Upper lobe of left lung (tissue), 6 donors: ENCODE data around the gene EIF5A. TPM values are rescaled to one million over a fixed set of nuclear protein-coding genes. Genes with fewer than 3 reads are reported as not detected.

Experiments
- ATAC-seq, 2 donors: fragments of 200-7000 bp; cut with Tn5 transposase; one replicate each; pipeline ENCODE4 v1.9.1; 2022; ENCODE audit warnings: mild to moderate bottlenecking in 2 of 2, moderate library complexity in 2 of 2; ENCODE audit not compliant: low FRiP score in 2 of 2
- DNase-seq, 2 donors: peaks; one replicate each; pipeline ENCODE4 v3.0.0-alpha.2; 2019 to 2020
- H3K27ac ChIP-seq, 4 donors: fragments of 200-600 bp; sonication (generic); one replicate each; pipeline ENCODE4 v1.5.1; 2016 to 2019
- H3K27me3 ChIP-seq, 4 donors: fragments of 200-600 bp; sonication (generic); one replicate each; pipeline ENCODE4 v1.5.1; 2017 to 2019
- H3K36me3 ChIP-seq, 4 donors: fragments of 200-600 bp; sonication (generic); one replicate each; pipeline ENCODE4 v1.5.1; 2016 to 2019
- H3K4me1 ChIP-seq, 4 donors: fragments of 200-600 bp; sonication (generic); one replicate each; pipeline ENCODE4 v1.5.1; 2018 to 2019
- H3K4me3 ChIP-seq, 4 donors: fragments of 200-600 bp; sonication (generic); one replicate each; pipeline ENCODE4 v1.5.1; 2017 to 2019; ENCODE audit warnings: mild to moderate bottlenecking in 2 of 4, moderate library complexity in 1 of 4
- H3K9me3 ChIP-seq, 4 donors: fragments of 200-600 bp; sonication (generic); one replicate each; pipeline ENCODE4 v1.5.1; 2018 to 2019
- CTCF ChIP-seq, 6 experiments: fragments of 450-650 bp in 4 of 6; fragments of 200-600 bp in 2 of 6; sonication (generic) in 2 of 6; IDR thresholded peaks; one replicate each; pipeline ENCODE4 v1.5.1; 2016 to 2019; ENCODE audit warnings: antibody characterized with exemption in 6 of 6
- EP300 ChIP-seq, 4 donors: sonication (generic); formaldehyde crosslinking; IDR thresholded peaks; one replicate each; pipeline ENCODE4 v1.5.1; 2017; ENCODE audit warnings: antibody characterized with exemption in 4 of 4, control low read depth in 2 of 4
- POLR2A ChIP-seq, 4 donors: fragments of 450-650 bp; IDR thresholded peaks; one replicate each; pipeline ENCODE4 v1.5.1; 2016 to 2017; ENCODE audit warnings: antibody characterized with exemption in 4 of 4, mild to moderate bottlenecking in 2 of 4
- POLR2AphosphoS5 ChIP-seq, 2 donors: sonication (generic); formaldehyde crosslinking; IDR thresholded peaks; one replicate each; pipeline ENCODE4 v1.5.1; 2017; ENCODE audit warnings: antibody characterized with exemption in 2 of 2
- WGBS, 2 donors: methylation state at CpG; one replicate each; pipeline ENCODE4 v1.1.5; 2017 to 2018; 5-methylcytosine and 5-hydroxymethylcytosine counted together
- total RNA-seq, 6 donors: library from RNA; depleted of rRNA in 4 of 6; stranded (reverse); fragments of >200 nt in 4 of 6; gene quantifications; one replicate each; pipeline versions ENCODE4 v1.1.0 to v1.2.1, GENCODE V29; 2016 to 2021
- donor health status: DM: no; HTN: no; CAD: no; lungs with moderate emphysema.
- donor health status: DM: no; HTN: yes; CAD: no; lungs with severe emphysema.

The EIF5A gene
- total RNA-seq, 6 donors from 2014 or later: 84.9 to 303 (median 207) TPM

- Histone ChIP-seq H3K27ac (peak within 1 kb of the TSS; percentile 91 to 97 (median 94)), H3K4me1 (peaks cover 26 to 41% (median 30%) of the 10 kb centered on the region in 4 donors), H3K9me3 (no peaks in the 10 kb centered on the region), H3K4me3 (peak within 1 kb of the TSS; percentile 43 to 97 (median 94)), H3K36me3 (peaks cover 27 to 74% (median 60%) of the 10 kb centered on the region in 4 donors), H3K27me3 (no peaks in the 10 kb centered on the region)
- ATAC-seq: peak; percentile 88 to 95
- peak; percentile 94 to 100 for DNase-seq
- peak; percentile 97 to 98 for TF ChIP-seq POLR2AphosphoS5 (IDR thresholded peaks at IDR 0.05)
- peak in 1 of 4 donors; percentile 78 for TF ChIP-seq EP300 (IDR thresholded peaks at IDR 0.05)
- TF ChIP-seq POLR2A (IDR thresholded peaks at IDR 0.05): peak in 3 of 4 donors; percentile 43 to 93 (median 65)
- peak in 3 of 6 experiments; percentile 4 to 30 (median 27) for TF ChIP-seq CTCF (IDR thresholded peaks at IDR 0.05)
- 0% methylated on average over 19 to 20 of the region's 95 CpGs for WGBS, 2 donors
Observed at GRCh38 chr17:7314719-7315569, 7.5 kb downstream of the EIF5A start, which contains the start of gene GPS2. Gene GPS2 (minus strand): TSS chr17:7315360. CDS start chr17:7315052, 308 bp downstream.

GRCh38 chr17:7315570-7316235 is 8.3 kb downstream of the EIF5A start:
- TF ChIP-seq EP300 (IDR thresholded peaks at IDR 0.05): no peak
- no peak for TF ChIP-seq CTCF (IDR thresholded peaks at IDR 0.05)
- no peak for TF ChIP-seq POLR2AphosphoS5 (IDR thresholded peaks at IDR 0.05)
- peak in 1 of 4 donors; percentile 55 for TF ChIP-seq POLR2A (IDR thresholded peaks at IDR 0.05)
- WGBS, 2 donors: 34 to 43% methylated on average over 20 to 23 of the region's 30 CpGs
- peak; percentile 43 to 83 for DNase-seq
- H3K9me3 ChIP-seq: no peaks in the 10 kb centered on the region
- peaks cover 27 to 74% (median 59%) of the 10 kb centered on the region in 4 donors for H3K36me3 ChIP-seq
- H3K27me3 ChIP-seq: no peaks in the 10 kb centered on the region
- H3K4me1 ChIP-seq: peaks cover 21 to 34% (median 25%) of the 10 kb centered on the region in 4 donors
- peak overlapping the region; percentile 91 to 97 (median 94) for H3K27ac ChIP-seq
- peak overlapping the region; percentile 43 to 97 (median 94) for H3K4me3 ChIP-seq
- ATAC-seq: no peak

- Histone ChIP-seq H3K27ac (no peak overlapping the region), H3K36me3 (peaks cover 26 to 74% (median 59%) of the 10 kb centered on the region in 4 donors), H3K27me3 (no peaks in the 10 kb centered on the region), H3K4me3 (no peak overlapping the region), H3K4me1 (peaks cover 21 to 34% (median 25%) of the 10 kb centered on the region in 4 donors), H3K9me3 (no peaks in the 10 kb centered on the region)
- DNase-seq: no peak
- WGBS, 2 donors: 86% methylated on average over 12 to 16 of the region's 16 CpGs
- ATAC-seq: no peak
- TF ChIP-seq POLR2A (IDR thresholded peaks at IDR 0.05) (no peak), CTCF (IDR thresholded peaks at IDR 0.05) (no peak), POLR2AphosphoS5 (IDR thresholded peaks at IDR 0.05) (no peak), EP300 (IDR thresholded peaks at IDR 0.05) (no peak)
Observed at GRCh38 chr17:7317161-7317803, 9.9 kb downstream of the EIF5A start.

GRCh38 chr17:7318121-7318860 is 10.9 kb downstream of the EIF5A start:
- no peak for ATAC-seq
- 91 to 96% methylated on average over 12 to 13 of the region's 13 CpGs for WGBS, 2 donors

More at GRCh38 chr17:7318121-7318860, 10.9 kb downstream of the EIF5A start:
- Histone ChIP-seq H3K4me3 (no peak overlapping the region), H3K27me3 (no peaks in the 10 kb centered on the region), H3K36me3 (peaks cover 18 to 74% (median 59%) of the 10 kb centered on the region in 4 donors), H3K4me1 (peaks cover 21 to 25% (median 21%) of the 10 kb centered on the region in 4 donors), H3K27ac (no peak overlapping the region), H3K9me3 (no peaks in the 10 kb centered on the region)
- TF ChIP-seq POLR2A (IDR thresholded peaks at IDR 0.05): no peak
- no peak for TF ChIP-seq EP300 (IDR thresholded peaks at IDR 0.05)
- TF ChIP-seq CTCF (IDR thresholded peaks at IDR 0.05): no peak
- TF ChIP-seq POLR2AphosphoS5 (IDR thresholded peaks at IDR 0.05): no peak
- DNase-seq: no peak
